HG03103 (cell line): ENCODE results near the gene APBB2.

Experiments used
- ATAC-seq: cut with Tn5 transposase; IDR thresholded peaks from one replicate; pipeline ENCODE4 v1.9.1; 2021; ENCODE audit warnings: low read depth; ENCODE audit not compliant: unreplicated experiment

APBB2 gene

GRCh38 chr4:40991908-40992307, 222.4 kb downstream of the APBB2 start:
- peak; percentile 69 for ATAC-seq

GRCh38 chr4:40990899-40991265, 223.5 kb downstream of the APBB2 start:
- ATAC-seq, result no peak

GRCh38 chr4:40990236-40990898, 224.0 kb downstream of the APBB2 start:
- ATAC-seq, result no peak

GRCh38 chr4:40987151-40987550, 227.2 kb downstream of the APBB2 start:
- ATAC-seq, result no peak

GRCh38 chr4:40986375-40986774, 228.0 kb downstream of the APBB2 start:
- no peak for ATAC-seq

- no peak for ATAC-seq
Measured at GRCh38 chr4:40984051-40984450, 230.3 kb downstream of the APBB2 start.

- ATAC-seq, result no peak
Measured at GRCh38 chr4:40980318-40980883, 233.9 kb downstream of the APBB2 start.

GRCh38 chr4:40978548-40978947, 235.8 kb downstream of the APBB2 start:
- ATAC-seq, result no peak

- ATAC-seq, result peak; percentile 53
Measured at GRCh38 chr4:40976343-40976742, 238.0 kb downstream of the APBB2 start.

- ATAC-seq, result no peak
Measured at GRCh38 chr4:40972722-40973121, 241.6 kb downstream of the APBB2 start.

- no peak for ATAC-seq
Measured at GRCh38 chr4:40971338-40971737, 243.0 kb downstream of the APBB2 start.

GRCh38 chr4:40969501-40969900, 244.8 kb downstream of the APBB2 start:
- no peak for ATAC-seq

GRCh38 chr4:40967550-40967949, 246.8 kb downstream of the APBB2 start:
- ATAC-seq, result no peak

- no peak for ATAC-seq
Measured at GRCh38 chr4:40966091-40966490, 248.3 kb downstream of the APBB2 start.

GRCh38 chr4:40963897-40964478, 250.4 kb downstream of the APBB2 start:
- ATAC-seq, result no peak

- no peak for ATAC-seq
Measured at GRCh38 chr4:40962551-40963180, 251.7 kb downstream of the APBB2 start.

- no peak for ATAC-seq
Measured at GRCh38 chr4:40960941-40961340, 253.4 kb downstream of the APBB2 start.

- ATAC-seq, result no peak
Measured at GRCh38 chr4:40957281-40957680, 257.1 kb downstream of the APBB2 start.

GRCh38 chr4:40956721-40957255, 257.6 kb downstream of the APBB2 start:
- no peak for ATAC-seq

- no peak for ATAC-seq
Measured at GRCh38 chr4:40954088-40954668, 260.2 kb downstream of the APBB2 start.
